ENCODE measurements around the gene MAN1B1.

The MAN1B1 gene

GRCh38 chr9:137086531-137087408 lies at the start of gene MAN1B1:
Gene MAN1B1, plus strand, starts transcription at chr9:137086985. Its CDS starts 15 bp downstream, at chr9:137087000.
- peak; percentile 99 for DNase-seq

GRCh38 chr9:137037035-137037434 lies 49.8 kb upstream of the MAN1B1 start:
- no peak for DNase-seq

DNA sequence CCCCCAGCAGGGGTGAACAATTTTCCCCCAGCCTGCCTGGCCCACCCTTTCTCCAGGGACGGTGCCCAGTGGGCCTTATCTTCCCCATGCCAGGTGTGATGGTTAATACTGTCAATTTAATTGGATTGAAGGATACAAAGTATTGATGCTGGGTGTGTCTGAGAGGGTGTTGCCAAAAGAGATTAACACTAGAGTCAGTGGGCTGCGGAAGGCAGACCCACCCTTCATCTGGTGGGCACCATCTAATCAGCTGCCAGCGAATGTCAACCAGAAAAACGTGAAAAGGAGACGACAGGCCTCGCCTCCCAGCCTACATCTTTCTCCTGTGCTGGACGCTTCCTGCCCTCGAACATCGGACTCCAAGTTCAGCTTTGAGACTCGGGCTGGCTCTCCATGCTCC lies 49.3 kb upstream of the MAN1B1 start:
- no peak for DNase-seq

GRCh38 chr9:137038916-137039315 lies 47.9 kb upstream of the MAN1B1 start:
- DNase-seq, result no peak

DNA sequence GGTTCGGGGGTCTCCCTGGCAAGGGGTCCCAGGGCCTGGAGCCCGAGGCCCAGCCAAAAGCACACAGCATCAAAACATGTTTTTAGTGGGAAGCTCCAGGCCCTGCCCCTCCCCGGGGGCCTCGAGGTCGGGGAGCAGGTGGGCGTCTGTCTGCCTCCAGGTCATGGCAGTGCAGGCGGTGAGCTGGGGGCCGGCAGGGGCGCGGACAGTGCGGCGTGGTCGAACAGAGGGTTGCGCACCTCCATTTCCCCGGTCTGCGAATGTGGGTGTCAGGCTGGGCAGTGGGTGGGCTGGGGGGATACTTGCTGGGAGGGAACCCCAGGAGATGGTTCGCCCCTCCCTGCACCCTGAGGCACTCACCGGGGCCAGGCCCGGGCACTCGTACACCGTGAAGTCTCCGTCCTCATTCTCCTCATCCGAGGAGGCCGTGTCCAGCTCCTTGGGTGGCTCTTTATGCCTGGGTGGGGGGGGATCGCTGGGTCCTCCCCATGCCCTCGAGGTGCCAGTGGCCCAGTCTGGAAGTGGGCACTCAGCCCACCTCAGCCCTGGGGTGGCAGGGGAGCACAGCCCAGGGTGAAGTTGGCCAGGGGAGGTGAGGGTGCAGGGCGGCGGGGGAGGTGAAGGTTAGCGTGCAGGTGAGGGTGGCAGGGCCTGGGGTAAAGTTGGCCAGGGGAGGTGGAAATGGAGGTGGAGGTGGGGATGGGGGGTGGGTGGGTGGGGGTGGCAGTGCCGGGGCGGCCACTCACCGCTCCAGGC lies 47.0 kb upstream of the MAN1B1 start:
- no peak for DNase-seq

GRCh38 chr9:137040568-137040967 lies 46.2 kb upstream of the MAN1B1 start:
- DNase-seq, result no peak

DNA sequence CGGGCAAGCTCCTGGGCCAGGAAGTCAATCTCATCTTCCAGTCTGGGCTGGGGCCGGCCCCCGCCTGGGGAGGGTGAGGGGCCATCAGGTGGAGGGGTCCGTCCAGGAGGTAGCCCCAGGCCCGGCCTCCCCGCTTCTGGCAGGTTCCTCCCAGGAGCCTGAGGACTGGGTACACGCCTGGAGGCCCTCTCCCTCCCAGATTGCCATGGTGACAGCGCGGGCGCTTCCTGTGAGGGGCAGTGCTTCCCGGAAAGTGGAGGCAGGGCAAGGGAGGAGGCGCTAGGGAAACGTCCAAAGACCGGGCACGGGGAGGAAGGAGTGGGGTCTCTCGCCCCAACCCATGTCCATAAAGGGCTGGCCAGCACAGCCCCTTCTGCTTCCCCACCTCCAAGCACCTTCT lies 45.7 kb upstream of the MAN1B1 start:
- no peak for DNase-seq

DNA sequence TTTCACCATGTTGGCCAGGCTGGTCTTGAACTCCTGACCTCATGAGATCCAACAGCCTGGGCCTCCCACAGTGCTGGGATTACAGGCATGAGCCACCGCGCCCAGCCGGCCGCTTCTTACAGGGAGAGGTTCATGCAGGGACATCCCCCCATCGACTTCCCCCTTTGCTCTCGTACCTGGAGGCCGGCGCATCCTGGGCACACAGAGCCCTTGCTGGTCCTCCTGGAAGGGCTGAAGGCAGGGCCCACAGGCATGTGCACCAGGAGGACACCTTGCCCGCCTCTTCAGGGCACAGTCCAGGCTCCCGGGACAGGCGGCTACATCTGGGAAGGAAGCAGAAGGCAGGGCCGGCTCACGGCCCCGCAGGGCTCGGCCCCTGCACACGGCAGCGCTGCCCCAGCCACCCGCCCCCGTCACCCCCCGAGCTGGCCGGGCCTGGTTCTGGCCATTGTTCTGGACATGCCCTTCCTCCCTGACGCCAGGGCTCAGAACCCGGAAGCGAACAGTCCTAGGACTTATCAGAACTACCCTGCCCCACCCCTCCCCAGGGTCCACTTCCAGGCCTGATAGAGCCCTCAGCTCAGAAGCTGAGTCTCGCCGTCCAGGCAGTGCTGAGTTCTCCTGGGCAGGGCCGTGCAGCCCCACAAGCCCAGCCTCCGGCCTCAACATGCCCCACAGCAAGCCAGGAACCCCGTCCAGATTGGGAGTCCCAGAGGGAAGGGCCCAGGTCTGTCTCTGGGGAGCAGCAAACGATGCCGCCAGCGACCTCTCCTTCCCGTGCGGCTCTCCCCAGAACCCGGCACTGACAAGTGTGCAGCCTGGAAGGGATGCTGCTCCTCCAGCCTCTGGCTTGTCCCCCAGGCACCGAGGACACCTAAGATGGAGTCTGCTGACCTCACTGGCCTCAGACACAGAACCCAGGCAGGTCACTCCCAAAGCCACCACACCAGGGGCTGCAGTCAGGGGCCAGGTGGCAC lies 43.7 kb upstream of the MAN1B1 start:
- DNase-seq, result no peak

GRCh38 chr9:137044037-137044436 lies 42.7 kb upstream of the MAN1B1 start:
- no peak for DNase-seq

DNA sequence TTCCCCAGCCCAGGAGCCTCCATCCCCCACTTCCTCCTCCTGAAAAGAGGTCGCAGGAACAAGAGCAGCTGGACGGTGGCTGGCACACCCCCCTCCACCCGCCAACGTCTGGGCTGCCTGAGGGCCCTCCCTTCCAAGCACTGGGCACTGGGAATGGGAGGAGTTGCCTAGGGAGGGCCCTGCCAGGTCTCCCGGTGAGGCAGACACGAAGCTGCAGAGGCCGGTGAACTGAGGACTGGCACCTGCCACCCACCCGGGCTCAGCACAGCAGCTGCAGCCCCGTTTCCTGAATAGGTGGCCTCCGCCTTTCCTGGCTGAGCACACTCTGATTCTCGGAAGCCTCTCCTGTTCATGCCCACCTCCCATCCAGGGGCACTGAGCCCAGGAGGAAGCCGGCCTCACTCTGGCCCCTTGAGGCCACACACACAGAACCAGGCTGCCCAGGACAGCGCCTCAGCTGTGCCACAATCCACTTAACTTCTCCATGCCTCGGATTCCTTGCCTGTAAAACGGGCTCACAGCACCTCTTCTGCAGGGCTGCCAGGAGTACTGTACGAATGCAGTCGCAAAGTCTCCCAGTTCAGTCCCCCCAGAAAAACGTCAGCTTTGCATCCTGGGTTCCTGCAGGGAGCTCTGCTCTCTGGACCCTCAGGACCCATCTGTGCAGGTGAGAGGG lies 42.1 kb upstream of the MAN1B1 start:
- DNase-seq, result no peak

- DNase-seq, result no peak
Measured at GRCh38 chr9:137045294-137046087, 41.3 kb upstream of the MAN1B1 start.

DNA sequence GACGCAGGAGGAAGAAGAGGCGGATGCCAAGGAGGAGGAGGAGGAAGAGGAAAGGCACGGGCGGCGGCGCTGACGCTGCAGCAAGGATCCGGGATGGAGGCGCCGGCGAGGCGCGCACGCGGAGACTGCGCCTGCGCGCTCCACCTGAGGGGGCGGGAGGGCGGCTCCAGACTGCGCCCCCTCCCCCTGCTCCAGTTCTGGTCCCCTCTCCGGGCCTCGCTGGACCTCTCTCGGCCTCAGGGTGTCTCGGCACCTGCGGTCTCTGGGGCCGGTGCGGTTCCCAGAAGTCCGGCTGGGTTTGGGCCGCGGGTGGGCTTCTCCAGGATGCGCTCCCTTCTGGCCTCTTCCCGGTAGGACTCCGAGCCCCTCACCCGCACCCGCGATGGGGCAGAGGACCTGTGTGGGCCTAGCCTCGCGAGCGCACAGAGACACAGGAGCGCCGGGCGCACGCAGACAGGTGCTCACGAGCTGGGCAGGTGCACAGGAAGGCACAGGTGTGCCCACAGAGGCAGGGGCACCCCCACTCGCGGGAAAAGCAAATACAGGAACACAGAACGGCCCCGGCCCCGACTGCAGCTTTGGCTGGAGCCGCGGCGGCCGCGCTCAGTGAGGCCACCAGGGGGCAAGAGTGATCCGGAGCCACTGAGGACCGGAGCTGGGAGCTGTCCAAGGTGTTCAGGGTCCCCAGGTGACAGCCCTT lies 40.5 kb upstream of the MAN1B1 start, which contains the start of gene NPDC1:
NPDC1 (minus strand) TSS at position 90 of the 700 bp plus-strand sequence. CDS start 188 bp downstream, outside the sequence.
- DNase-seq, result peak; percentile 85

DNA sequence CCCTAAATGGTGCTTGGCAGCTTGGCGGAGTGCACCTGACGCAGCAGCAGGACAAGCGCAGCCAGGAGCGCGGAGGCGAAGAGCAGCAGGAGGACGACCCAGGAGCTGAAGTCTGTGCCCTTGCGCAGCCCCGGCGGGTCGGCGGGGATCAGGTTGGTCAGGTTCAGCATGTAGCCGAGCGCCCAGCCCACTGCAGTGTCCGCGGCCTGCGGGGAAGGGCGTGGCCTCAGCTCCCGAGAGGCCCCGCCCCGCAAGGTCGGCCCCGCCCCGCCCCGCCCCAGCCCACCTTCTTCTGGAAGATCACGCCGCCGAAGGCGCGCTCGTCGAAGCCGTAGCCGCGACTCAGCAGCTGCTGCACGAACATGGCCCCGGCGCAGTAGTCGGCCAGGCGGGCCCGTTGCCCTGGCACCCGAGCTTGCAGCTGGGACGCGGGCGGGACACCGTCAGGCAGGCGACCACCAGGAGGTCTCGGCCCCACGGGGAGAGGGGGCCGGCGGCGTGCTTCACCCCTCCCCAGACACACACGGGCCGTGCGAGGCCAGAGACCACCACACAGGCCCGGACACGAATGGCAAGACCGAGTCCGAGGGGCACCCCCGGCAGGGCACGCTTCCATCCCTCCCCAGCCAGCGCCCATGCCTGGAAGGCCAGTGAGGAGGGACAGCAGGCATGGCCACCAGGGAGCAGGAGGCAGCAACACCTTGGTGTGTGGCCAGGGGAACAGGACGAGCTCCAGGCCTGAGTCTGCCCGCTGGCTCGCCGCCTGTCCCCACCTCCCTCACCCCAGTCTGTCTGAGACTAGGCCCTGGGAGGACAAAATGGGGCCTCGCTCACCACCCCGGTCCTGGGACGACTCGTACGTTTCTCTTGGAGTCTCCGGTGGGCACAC lies 37.9 kb upstream of the MAN1B1 start:
- no peak for DNase-seq

- DNase-seq, result peak; percentile 60
Measured at GRCh38 chr9:137049544-137050449, 37.0 kb upstream of the MAN1B1 start.

- DNase-seq, result no peak
Measured at GRCh38 chr9:137050570-137050969, 36.2 kb upstream of the MAN1B1 start.

- no peak for DNase-seq
Measured at GRCh38 chr9:137051145-137051724, 35.5 kb upstream of the MAN1B1 start.

- DNase-seq, result no peak
Measured at GRCh38 chr9:137052293-137052692, 34.5 kb upstream of the MAN1B1 start.
